Measurements from ENCODE around the gene PNMA6A.

DNA sequence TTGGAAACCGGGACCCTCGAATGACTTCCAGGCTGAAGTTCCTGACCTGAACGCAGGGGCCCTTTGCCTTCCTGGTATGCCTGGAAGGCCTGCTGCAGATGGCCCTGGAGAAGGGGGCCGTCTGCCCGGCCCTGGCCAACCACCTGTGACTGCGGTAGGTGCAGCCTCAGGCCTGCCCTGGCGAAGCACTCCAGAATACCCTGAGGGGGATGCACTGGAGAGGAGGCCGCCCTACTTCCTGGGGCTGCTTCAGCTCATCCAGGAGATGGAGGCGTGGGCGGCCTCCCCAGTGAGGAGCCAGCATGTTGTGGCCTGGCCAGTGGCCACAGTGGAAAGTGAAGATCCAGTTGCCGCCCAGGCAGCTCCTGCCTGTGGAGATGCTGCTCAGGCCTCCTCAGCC is 42.4 kb upstream of the PNMA6A start:
- TF ChIP-seq, protein P1, sequence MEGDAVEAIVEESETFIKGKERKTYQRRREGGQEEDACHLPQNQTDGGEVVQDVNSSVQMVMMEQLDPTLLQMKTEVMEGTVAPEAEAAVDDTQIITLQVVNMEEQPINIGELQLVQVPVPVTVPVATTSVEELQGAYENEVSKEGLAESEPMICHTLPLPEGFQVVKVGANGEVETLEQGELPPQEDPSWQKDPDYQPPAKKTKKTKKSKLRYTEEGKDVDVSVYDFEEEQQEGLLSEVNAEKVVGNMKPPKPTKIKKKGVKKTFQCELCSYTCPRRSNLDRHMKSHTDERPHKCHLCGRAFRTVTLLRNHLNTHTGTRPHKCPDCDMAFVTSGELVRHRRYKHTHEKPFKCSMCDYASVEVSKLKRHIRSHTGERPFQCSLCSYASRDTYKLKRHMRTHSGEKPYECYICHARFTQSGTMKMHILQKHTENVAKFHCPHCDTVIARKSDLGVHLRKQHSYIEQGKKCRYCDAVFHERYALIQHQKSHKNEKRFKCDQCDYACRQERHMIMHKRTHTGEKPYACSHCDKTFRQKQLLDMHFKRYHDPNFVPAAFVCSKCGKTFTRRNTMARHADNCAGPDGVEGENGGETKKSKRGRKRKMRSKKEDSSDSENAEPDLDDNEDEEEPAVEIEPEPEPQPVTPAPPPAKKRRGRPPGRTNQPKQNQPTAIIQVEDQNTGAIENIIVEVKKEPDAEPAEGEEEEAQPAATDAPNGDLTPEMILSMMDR (IDR thresholded peaks at IDR 0.05; ENCODE audit: insufficient read depth, low read depth, low read length): no peak
- TF ChIP-seq EZH2 (IDR thresholded peaks at IDR 0.05; ENCODE audit: insufficient read depth, low read length): no peak

All from astrocyte (in vitro differentiated cells and primary cell).